NB4 (cell line): ENCODE data around the gene NSUN3.
"Not testable (repeated sequence)": the region's sequence is repeated elsewhere in the genome, so short reads cannot be mapped to it uniquely, and the experiment has no call there.

Experiments
- DNase-seq: peaks from one replicate; pipeline ENCODE4 v3.0.0; 2010; ENCODE audit warnings: low read depth
- H3K4me3 ChIP-seq: one replicate; pipeline ENCODE4 v1.5.1; 2011; ENCODE audit warnings: mild to moderate bottlenecking, low read depth, low read length, moderate library complexity
- CTCF ChIP-seq: IDR thresholded peaks from one replicate; pipeline ENCODE4 v1.5.1; 2012; ENCODE audit warnings: low read depth, low read length
- MYC ChIP-seq: IDR thresholded peaks from 2 replicates; pipeline ENCODE4 v1.6.1; 2011; ENCODE audit warnings: low read depth, low read length
- POLR2A ChIP-seq: IDR thresholded peaks from 2 replicates; pipeline ENCODE4 v1.6.1; 2011; ENCODE audit warnings: mild to moderate bottlenecking; ENCODE audit not compliant: insufficient read length; ENCODE audit errors: extremely low read depth
- TF ChIP-seq, protein P1 (sequence below): IDR thresholded peaks from 2 replicates; pipeline ENCODE4 v1.6.1; 2011; ENCODE audit warnings: low read depth, low read length

The NSUN3 gene

GRCh38 chr3:94026623-94027022 is 36.2 kb upstream of the NSUN3 start:
- TF ChIP-seq CTCF (no peak), MYC (no peak), POLR2A (no peak)
- TF ChIP-seq, protein P1, sequence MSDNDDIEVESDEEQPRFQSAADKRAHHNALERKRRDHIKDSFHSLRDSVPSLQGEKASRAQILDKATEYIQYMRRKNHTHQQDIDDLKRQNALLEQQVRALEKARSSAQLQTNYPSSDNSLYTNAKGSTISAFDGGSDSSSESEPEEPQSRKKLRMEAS = no peak
- H3K4me3 ChIP-seq = no peak overlapping the region
- DNase-seq = no peak

GRCh38 chr3:94028093-94028837 is 34.6 kb upstream of the NSUN3 start, which contains the start of gene STX19:
Gene STX19 (minus strand): TSS chr3:94028597. CDS start chr3:94015269, 13,328 bp downstream.
- no peak for DNase-seq
- no peak within 1 kb of the TSS for H3K4me3 ChIP-seq
- no peak for TF ChIP-seq MYC
- TF ChIP-seq, protein P1 = no peak
- no peak for TF ChIP-seq POLR2A
- no peak for TF ChIP-seq CTCF

GRCh38 chr3:94036909-94037507 is 25.9 kb upstream of the NSUN3 start:
- DNase-seq = peak; percentile 22
- H3K4me3 ChIP-seq = no peak overlapping the region
- TF ChIP-seq CTCF (peak; percentile 51), MYC (no peak)

GRCh38 chr3:94043285-94043684 is 19.6 kb upstream of the NSUN3 start:
- H3K4me3 ChIP-seq = no peak overlapping the region
- DNase-seq = no peak
- TF ChIP-seq, protein P1 = no peak
- TF ChIP-seq CTCF = no peak
- TF ChIP-seq POLR2A = no peak
- no peak for TF ChIP-seq MYC

DNA sequence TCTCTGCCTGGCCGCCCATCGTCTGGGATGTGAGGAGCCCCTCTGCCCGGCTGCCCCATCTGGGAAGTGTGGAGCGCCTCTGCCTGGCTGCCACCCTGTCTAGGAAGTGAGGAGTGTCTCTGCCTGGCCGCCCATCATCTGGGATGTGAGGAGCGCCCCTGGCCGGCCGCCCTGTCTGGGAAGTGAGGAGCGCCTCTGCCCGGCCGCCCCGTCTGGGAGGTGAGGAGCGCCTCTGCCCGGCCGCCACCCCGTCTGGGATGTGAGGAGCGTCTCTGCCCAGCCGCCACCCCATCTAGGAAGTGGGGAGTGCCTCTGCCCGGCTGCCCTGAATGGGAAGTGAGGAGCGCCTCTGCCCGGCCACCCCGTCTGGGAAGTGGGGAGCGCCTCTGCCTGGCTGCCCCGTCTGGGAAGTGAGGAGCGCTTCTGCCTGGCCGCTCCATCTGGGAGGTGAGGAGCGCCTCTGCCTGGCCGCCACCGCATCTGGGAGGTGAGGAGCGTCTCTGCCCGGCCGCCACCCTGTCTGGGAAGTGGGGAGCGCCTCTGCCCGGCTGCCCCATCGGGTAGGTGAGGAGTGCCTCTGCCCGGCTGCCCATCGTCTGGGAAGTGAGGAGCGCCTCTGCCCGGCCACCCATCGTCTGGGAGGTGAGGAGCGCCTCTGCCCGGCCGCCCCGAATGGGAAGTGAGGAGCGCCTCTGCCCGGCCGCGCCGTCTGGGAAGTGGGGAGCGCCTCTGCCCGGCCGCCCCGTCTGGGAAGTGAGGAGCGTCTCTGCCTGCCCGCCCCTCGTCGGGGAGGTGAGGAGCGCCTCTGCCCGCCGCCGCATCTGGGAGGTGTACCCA is 18.5 kb upstream of the NSUN3 start:
- not testable (repeated sequence) for H3K4me3 ChIP-seq, DNase-seq

DNA sequence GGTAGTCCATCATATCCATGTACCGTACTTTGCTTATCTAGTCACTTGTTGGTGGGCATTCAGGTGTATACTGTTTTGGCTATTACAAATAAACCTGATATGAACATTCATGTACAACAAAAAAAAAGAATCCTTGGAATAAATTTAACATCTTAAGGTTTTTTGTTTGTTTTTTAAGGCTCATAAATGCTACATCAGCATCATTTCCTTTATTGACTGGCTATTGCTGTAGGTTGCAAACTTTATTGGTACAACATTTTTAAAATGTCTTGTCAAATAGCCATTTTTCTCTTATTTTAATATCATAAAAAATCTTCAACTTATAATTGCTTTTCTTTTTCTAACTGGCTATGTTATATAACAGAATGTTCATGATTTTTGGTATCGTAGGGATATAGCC is 16.3 kb upstream of the NSUN3 start:
- DNase-seq = no peak
- TF ChIP-seq POLR2A (no peak), MYC (no peak), CTCF (no peak)
- TF ChIP-seq, protein P1 = no peak
- no peak overlapping the region for H3K4me3 ChIP-seq
